HUES64 (cell line): ENCODE data around the gene HCN3.

Experiments used
- H3K27ac ChIP-seq: 2 replicates; pipeline ENCODE4 v1.7.0; 2013; ENCODE audit warnings: low read depth, low read length, inconsistent platforms
- H3K27me3 ChIP-seq: 2 replicates; pipeline ENCODE4 v1.6.1; 2013; ENCODE audit warnings: mild to moderate bottlenecking, low read length; ENCODE audit not compliant: insufficient read depth
- H3K36me3 ChIP-seq: 2 replicates; pipeline ENCODE4 v1.6.1; 2013; ENCODE audit warnings: mild to moderate bottlenecking, low read length; ENCODE audit not compliant: insufficient read depth
- H3K4me1 ChIP-seq: 2 replicates; pipeline ENCODE4 v1.6.1; 2013; ENCODE audit warnings: mild to moderate bottlenecking, low read length, moderate library complexity; ENCODE audit not compliant: insufficient read depth
- H3K4me3 ChIP-seq: 2 replicates; pipeline ENCODE4 v1.5.1; 2013; ENCODE audit warnings: mild to moderate bottlenecking, low read length, moderate library complexity
- H3K9ac ChIP-seq: 2 replicates; pipeline ENCODE4 v1.6.1; 2013; ENCODE audit warnings: mild to moderate bottlenecking, low read depth, low read length
- H3K9me3 ChIP-seq: 2 replicates; pipeline ENCODE4 v1.6.1; 2013; ENCODE audit warnings: low read depth, low read length; ENCODE audit not compliant: insufficient read depth
- WGBS: fragments of 150-250, 120-280 bp; methylation state at CpG from one replicate; pipeline ENCODE4 v1.1.7; 2013; ENCODE audit warnings: missing lambda C conversion rate; 5-methylcytosine and 5-hydroxymethylcytosine counted together

The HCN3 gene

GRCh38 chr1:155319536-155319935 is 42.3 kb downstream of the HCN3 start:
- H3K36me3 ChIP-seq, result peaks cover 49% of the 10 kb centered on the region
- H3K27ac ChIP-seq, result no peak overlapping the region
- H3K4me3 ChIP-seq, result no peak overlapping the region
- no peaks in the 10 kb centered on the region for H3K9me3 ChIP-seq
- 93% methylated on average over 5 of the region's 5 CpGs for WGBS
- no peak overlapping the region for H3K9ac ChIP-seq
- H3K4me1 ChIP-seq, result peaks cover 11% of the 10 kb centered on the region; the same call in 1 of the 2 replicates
- H3K27me3 ChIP-seq, result peaks cover 10% of the 10 kb centered on the region; the same call in 1 of the 2 replicates

- 0 out of 2 replicates have a peak overlapping the region, but pooled peaks have one; percentile 13 for H3K27ac ChIP-seq
- no peaks in the 10 kb centered on the region for H3K9me3 ChIP-seq
- no peak overlapping the region for H3K9ac ChIP-seq
- H3K4me3 ChIP-seq, result peak overlapping the region; percentile 90
- WGBS, result 74% methylated on average over 11 of the region's 11 CpGs
- H3K27me3 ChIP-seq, result peaks cover 10% of the 10 kb centered on the region; the same call in 1 of the 2 replicates
- peaks cover 11% of the 10 kb centered on the region; the same call in 1 of the 2 replicates for H3K4me1 ChIP-seq
- peaks cover 42% of the 10 kb centered on the region for H3K36me3 ChIP-seq
Measured at GRCh38 chr1:155320252-155320651, 43.0 kb downstream of the HCN3 start.

GRCh38 chr1:155320661-155321617 is 43.7 kb downstream of the HCN3 start, which contains the start of gene RUSC1:
Gene RUSC1 (plus strand): TSS chr1:155320894. CDS start chr1:155321774, 880 bp downstream.
- H3K9me3 ChIP-seq, result no peaks in the 10 kb centered on the region
- WGBS, result 10% methylated on average over 51 of the region's 51 CpGs
- H3K4me3 ChIP-seq, result peak within 1 kb of the TSS; percentile 90
- peaks cover 10% of the 10 kb centered on the region; the same call in 1 of the 2 replicates for H3K27me3 ChIP-seq
- H3K36me3 ChIP-seq, result peaks cover 45% of the 10 kb centered on the region
- H3K27ac ChIP-seq, result 0 out of 2 replicates have a peak within 1 kb of the TSS, but pooled peaks have one; percentile 13
- peaks cover 11% of the 10 kb centered on the region; the same call in 1 of the 2 replicates for H3K4me1 ChIP-seq
- H3K9ac ChIP-seq, result no peak within 1 kb of the TSS; the same call in 1 of the 2 replicates

GRCh38 chr1:155321639-155322503 is 44.6 kb downstream of the HCN3 start:
- WGBS, result 33% methylated on average over 27 of the region's 27 CpGs
- H3K36me3 ChIP-seq, result peaks cover 45% of the 10 kb centered on the region
- H3K4me1 ChIP-seq, result peaks cover 11% of the 10 kb centered on the region; the same call in 1 of the 2 replicates
- peak overlapping the region; percentile 90 for H3K4me3 ChIP-seq
- H3K9me3 ChIP-seq, result no peaks in the 10 kb centered on the region
- H3K27ac ChIP-seq, result no peak overlapping the region
- H3K9ac ChIP-seq, result 0 out of 2 replicates have a peak overlapping the region, but pooled peaks have one; percentile 7
- peaks cover 10% of the 10 kb centered on the region; the same call in 1 of the 2 replicates for H3K27me3 ChIP-seq

- peak overlapping the region; percentile 90 for H3K4me3 ChIP-seq
- peaks cover 11% of the 10 kb centered on the region; the same call in 1 of the 2 replicates for H3K4me1 ChIP-seq
- no peak overlapping the region for H3K27ac ChIP-seq
- H3K9me3 ChIP-seq, result no peaks in the 10 kb centered on the region
- H3K27me3 ChIP-seq, result peaks cover 10% of the 10 kb centered on the region; the same call in 1 of the 2 replicates
- H3K9ac ChIP-seq, result 0 out of 2 replicates have a peak overlapping the region, but pooled peaks have one; percentile 7
- H3K36me3 ChIP-seq, result peaks cover 45% of the 10 kb centered on the region
- 2% methylated on average over 28 of the region's 28 CpGs for WGBS
Measured at GRCh38 chr1:155322571-155322952, 45.3 kb downstream of the HCN3 start.

GRCh38 chr1:155322953-155323728 is 45.9 kb downstream of the HCN3 start:
- Histone ChIP-seq H3K27ac (peak overlapping the region; percentile 58; the same call in 1 of the 2 replicates), H3K4me1 (peaks cover 11% of the 10 kb centered on the region; the same call in 1 of the 2 replicates), H3K9me3 (no peaks in the 10 kb centered on the region), H3K36me3 (peaks cover 45% of the 10 kb centered on the region), H3K9ac (no peak overlapping the region), H3K27me3 (peaks cover 10% of the 10 kb centered on the region; the same call in 1 of the 2 replicates), H3K4me3 (peak overlapping the region; percentile 90)
- under 1% methylated on average over 55 of the region's 58 CpGs for WGBS

GRCh38 chr1:155323729-155324036 is 46.4 kb downstream of the HCN3 start:
- peak overlapping the region; percentile 71 for H3K9ac ChIP-seq
- H3K4me1 ChIP-seq, result peaks cover 11% of the 10 kb centered on the region; the same call in 1 of the 2 replicates
- peak overlapping the region; percentile 83 for H3K27ac ChIP-seq
- 0% methylated on average over 29 of the region's 29 CpGs for WGBS
- H3K27me3 ChIP-seq, result peaks cover 10% of the 10 kb centered on the region; the same call in 1 of the 2 replicates
- no peaks in the 10 kb centered on the region for H3K9me3 ChIP-seq
- peaks cover 45% of the 10 kb centered on the region for H3K36me3 ChIP-seq
- peak overlapping the region; percentile 90 for H3K4me3 ChIP-seq

GRCh38 chr1:155324037-155324716 is 46.9 kb downstream of the HCN3 start:
- Histone ChIP-seq H3K27me3 (peaks cover 10% of the 10 kb centered on the region; the same call in 1 of the 2 replicates), H3K36me3 (peaks cover 43% of the 10 kb centered on the region), H3K9me3 (no peaks in the 10 kb centered on the region), H3K4me1 (peaks cover 11% of the 10 kb centered on the region; the same call in 1 of the 2 replicates), H3K27ac (peak overlapping the region; percentile 83), H3K9ac (peak overlapping the region; percentile 71), H3K4me3 (peak overlapping the region; percentile 90)
- under 1% methylated on average over 44 of the region's 44 CpGs for WGBS

GRCh38 chr1:155324717-155325602 is 47.7 kb downstream of the HCN3 start:
- Histone ChIP-seq H3K4me3 (peak overlapping the region; percentile 90), H3K27ac (peak overlapping the region; percentile 55; the same call in 1 of the 2 replicates)

More at GRCh38 chr1:155324717-155325602, 47.7 kb downstream of the HCN3 start:
- peaks cover 10% of the 10 kb centered on the region; the same call in 1 of the 2 replicates for H3K27me3 ChIP-seq
- H3K9ac ChIP-seq, result peak overlapping the region; percentile 71
- H3K4me1 ChIP-seq, result peaks cover 11% of the 10 kb centered on the region; the same call in 1 of the 2 replicates
- H3K36me3 ChIP-seq, result peaks cover 39% of the 10 kb centered on the region
- WGBS, result 6% methylated on average over 59 of the region's 59 CpGs
- H3K9me3 ChIP-seq, result no peaks in the 10 kb centered on the region
